ENCODE measurements around the gene PCK1.

- TF ChIP-seq CTCF (IDR thresholded peaks at IDR 0.05; ENCODE audit: low read depth, low read length, missing input control): no peak
- peak; percentile 88 for TF ChIP-seq MAX (IDR thresholded peaks at IDR 0.05)
- no peak for TF ChIP-seq GABPA (IDR thresholded peaks at IDR 0.05 in 1 of 2, conservative IDR thresholded peaks at IDR 0.05 in 1 of 2)
- peak; percentile 48 to 94 for TF ChIP-seq JUND (IDR thresholded peaks at IDR 0.05)
- no peak for TF ChIP-seq TAF1 (conservative IDR thresholded peaks at IDR 0.05)
- no peak for TF ChIP-seq EGR1 (IDR thresholded peaks at IDR 0.05; ENCODE audit: low read depth in 2 of 2)
- peak; percentile 95 to 99 for TF ChIP-seq HNF4A (conservative IDR thresholded peaks at IDR 0.05)
- TF ChIP-seq ATF3 (IDR thresholded peaks at IDR 0.05): no peak
These were observed 28.8 kb upstream of the PCK1 start for GRCh38 chr20:57532104-57532503.
